Measurements from ENCODE around the gene DIRAS1.

The DIRAS1 gene

GRCh38 chr19:2754659-2755447 is 33.7 kb upstream of the DIRAS1 start:
- no peak for DNase-seq

GRCh38 chr19:2751438-2751830 is 30.3 kb upstream of the DIRAS1 start:
- no peak for DNase-seq

- DNase-seq, result no peak
These were observed 29.8 kb upstream of the DIRAS1 start for GRCh38 chr19:2750808-2751437.

- DNase-seq, result no peak
These were observed 26.2 kb upstream of the DIRAS1 start for GRCh38 chr19:2747349-2747748.

- no peak for DNase-seq
These were observed 22.9 kb upstream of the DIRAS1 start for GRCh38 chr19:2744113-2744512.

- no peak for DNase-seq
These were observed 21.9 kb upstream of the DIRAS1 start for GRCh38 chr19:2743099-2743498.

- DNase-seq, result no peak
These were observed 19.1 kb upstream of the DIRAS1 start for GRCh38 chr19:2740314-2740656.

- DNase-seq, result peak; percentile 96
These were observed 18.6 kb upstream of the DIRAS1 start, which contains the start of gene SLC39A3 for GRCh38 chr19:2739602-2740313. Gene SLC39A3, minus strand, starts transcription at chr19:2740017. Its CDS starts 2,760 bp downstream, at chr19:2737257.

GRCh38 chr19:2736550-2737190 is 15.5 kb upstream of the DIRAS1 start:
- no peak for DNase-seq

GRCh38 chr19:2735374-2735773 is 14.2 kb upstream of the DIRAS1 start:
- no peak for DNase-seq

- DNase-seq, result no peak
These were observed 13.6 kb upstream of the DIRAS1 start for GRCh38 chr19:2734589-2735288.

- no peak for DNase-seq
These were observed 12.9 kb upstream of the DIRAS1 start for GRCh38 chr19:2733930-2734588.

GRCh38 chr19:2732883-2733282 is 11.7 kb upstream of the DIRAS1 start:
- no peak for DNase-seq

GRCh38 chr19:2732157-2732725 is 11.1 kb upstream of the DIRAS1 start:
- no peak for DNase-seq

GRCh38 chr19:2731181-2731995 is 10.2 kb upstream of the DIRAS1 start:
- no peak for DNase-seq

GRCh38 chr19:2729943-2730818 is 9.0 kb upstream of the DIRAS1 start:
- no peak for DNase-seq

GRCh38 chr19:2728783-2729387 is 7.7 kb upstream of the DIRAS1 start:
- DNase-seq, result no peak

GRCh38 chr19:2727640-2727944 is 6.4 kb upstream of the DIRAS1 start:
- DNase-seq, result no peak

- no peak for DNase-seq
These were observed 5.9 kb upstream of the DIRAS1 start for GRCh38 chr19:2726904-2727639.

Measured in NCI-H774 (cell line).